Measurements from ENCODE around the gene PDIA6. TPM values are rescaled to one million over a fixed set of nuclear protein-coding genes. Genes with fewer than 3 reads are reported as not detected.

The PDIA6 gene
- total RNA-seq, 6 experiments from 2014 or later: 141 to 232 (median 191) TPM

DNA sequence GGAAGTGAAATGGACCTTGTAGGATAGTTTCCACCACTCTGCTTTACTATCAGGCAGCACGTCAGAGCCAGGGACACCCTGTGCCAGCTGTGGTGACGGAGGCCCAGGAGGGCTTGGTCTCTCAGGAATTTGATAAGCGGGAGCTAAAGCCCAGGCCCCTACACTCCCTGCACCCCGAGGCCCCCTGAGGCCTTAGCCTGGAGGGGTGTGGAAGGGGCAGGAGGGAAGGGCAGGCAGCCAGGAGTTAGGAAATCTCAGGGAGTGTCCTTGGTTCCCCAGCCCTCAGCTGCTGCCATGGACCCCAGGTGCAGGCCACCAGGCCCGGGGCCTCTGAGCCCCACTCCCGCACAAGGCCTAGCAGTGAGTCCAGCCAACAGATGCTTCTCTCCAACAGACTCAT, 38.2 kb downstream of the PDIA6 start:
- Histone ChIP-seq H3K27me3 (no peaks in the 10 kb centered on the region), H3K4me3 (no peak overlapping the region), H3K9me3 (no peaks in the 10 kb centered on the region), H3K36me3 (peaks cover 0 to 7% (median 2%) of the 10 kb centered on the region in 4 donors), H3K27ac (no peak overlapping the region), H3K4me1 (no peaks in the 10 kb centered on the region)
- DNase-seq (no peak), ATAC-seq (peak in 1 of 4 donors; percentile 2)
- 72% methylated on average over 2 of the region's 6 CpGs for WGBS (ENCODE audit: insufficient coverage, low coverage, low lambda C conversion rate, missing lambda C conversion rate)
- intact Hi-C loops (cut with DNase I): no loop called here
- TF ChIP-seq, protein P1, sequence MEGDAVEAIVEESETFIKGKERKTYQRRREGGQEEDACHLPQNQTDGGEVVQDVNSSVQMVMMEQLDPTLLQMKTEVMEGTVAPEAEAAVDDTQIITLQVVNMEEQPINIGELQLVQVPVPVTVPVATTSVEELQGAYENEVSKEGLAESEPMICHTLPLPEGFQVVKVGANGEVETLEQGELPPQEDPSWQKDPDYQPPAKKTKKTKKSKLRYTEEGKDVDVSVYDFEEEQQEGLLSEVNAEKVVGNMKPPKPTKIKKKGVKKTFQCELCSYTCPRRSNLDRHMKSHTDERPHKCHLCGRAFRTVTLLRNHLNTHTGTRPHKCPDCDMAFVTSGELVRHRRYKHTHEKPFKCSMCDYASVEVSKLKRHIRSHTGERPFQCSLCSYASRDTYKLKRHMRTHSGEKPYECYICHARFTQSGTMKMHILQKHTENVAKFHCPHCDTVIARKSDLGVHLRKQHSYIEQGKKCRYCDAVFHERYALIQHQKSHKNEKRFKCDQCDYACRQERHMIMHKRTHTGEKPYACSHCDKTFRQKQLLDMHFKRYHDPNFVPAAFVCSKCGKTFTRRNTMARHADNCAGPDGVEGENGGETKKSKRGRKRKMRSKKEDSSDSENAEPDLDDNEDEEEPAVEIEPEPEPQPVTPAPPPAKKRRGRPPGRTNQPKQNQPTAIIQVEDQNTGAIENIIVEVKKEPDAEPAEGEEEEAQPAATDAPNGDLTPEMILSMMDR (IDR thresholded peaks at IDR 0.05): no peak
- no peak for TF ChIP-seq POLR2A (IDR thresholded peaks at IDR 0.05)

DNA sequence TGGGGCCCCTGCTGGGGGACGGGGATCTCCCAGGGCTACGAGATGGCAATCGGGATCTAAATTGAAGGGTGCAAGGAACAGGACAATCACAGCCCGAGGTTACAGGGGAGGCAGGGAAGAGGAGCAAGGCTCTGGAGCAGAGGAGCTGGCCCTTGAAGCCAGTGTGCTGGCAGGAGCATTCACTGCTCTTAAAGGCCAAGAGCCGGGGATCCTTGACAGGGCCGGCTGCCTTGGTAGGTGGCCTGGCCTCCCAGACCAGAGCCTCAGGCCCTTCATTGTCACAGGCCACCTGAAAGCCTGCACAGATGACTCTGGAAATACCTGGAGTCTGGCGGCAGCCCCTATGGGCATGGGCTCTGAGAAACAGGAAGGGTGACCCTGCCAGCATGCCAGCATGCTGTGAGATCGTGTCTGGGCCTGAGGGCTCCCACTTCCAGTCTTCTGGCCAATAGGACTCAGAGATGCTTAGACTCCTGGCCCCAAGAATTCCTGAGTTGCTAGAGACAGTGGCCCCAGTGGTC, 38.7 kb downstream of the PDIA6 start:
- peak in 1 of 4 donors; percentile 2 for ATAC-seq

DNA sequence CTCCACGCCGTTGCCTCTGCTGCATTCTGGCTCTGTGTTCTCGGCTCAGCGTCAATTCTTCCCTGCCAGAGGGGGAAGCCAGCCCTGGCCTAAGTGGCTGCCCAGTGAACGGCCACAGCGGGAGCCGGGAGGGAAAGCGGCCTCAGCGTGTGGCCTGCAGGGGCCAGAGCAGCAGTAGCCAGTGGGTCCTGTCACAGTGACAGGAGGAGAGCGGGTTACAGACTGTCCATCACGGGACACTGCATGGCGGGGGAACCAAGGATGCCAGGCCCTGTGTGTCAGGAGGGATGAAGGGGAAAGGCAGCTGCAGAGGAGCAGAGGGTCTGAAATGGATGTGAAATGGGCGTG, 39.7 kb downstream of the PDIA6 start:
- intact Hi-C loops (cut with DNase I): no loop called here
- WGBS (ENCODE audit: insufficient coverage, low coverage, low lambda C conversion rate, missing lambda C conversion rate): 88% methylated on average over 10 of the region's 13 CpGs

More for the DNA sequence above, 38.7 kb downstream of the PDIA6 start:
- no peaks in the 10 kb centered on the region for H3K27me3 ChIP-seq
- DNase-seq: no peak
- intact Hi-C loops (cut with DNase I): no loop called here
- no peak overlapping the region for H3K4me3 ChIP-seq
- H3K27ac ChIP-seq: no peak overlapping the region
- no peaks in the 10 kb centered on the region for H3K4me1 ChIP-seq
- H3K9me3 ChIP-seq: no peaks in the 10 kb centered on the region
- peaks cover 0 to 7% (median 2%) of the 10 kb centered on the region in 4 donors for H3K36me3 ChIP-seq
- TF ChIP-seq, protein P1 (IDR thresholded peaks at IDR 0.05): no peak
- TF ChIP-seq POLR2A (IDR thresholded peaks at IDR 0.05): no peak
- 75% methylated on average over 1 of the region's 8 CpGs for WGBS (ENCODE audit: insufficient coverage, low coverage, low lambda C conversion rate, missing lambda C conversion rate)

DNA sequence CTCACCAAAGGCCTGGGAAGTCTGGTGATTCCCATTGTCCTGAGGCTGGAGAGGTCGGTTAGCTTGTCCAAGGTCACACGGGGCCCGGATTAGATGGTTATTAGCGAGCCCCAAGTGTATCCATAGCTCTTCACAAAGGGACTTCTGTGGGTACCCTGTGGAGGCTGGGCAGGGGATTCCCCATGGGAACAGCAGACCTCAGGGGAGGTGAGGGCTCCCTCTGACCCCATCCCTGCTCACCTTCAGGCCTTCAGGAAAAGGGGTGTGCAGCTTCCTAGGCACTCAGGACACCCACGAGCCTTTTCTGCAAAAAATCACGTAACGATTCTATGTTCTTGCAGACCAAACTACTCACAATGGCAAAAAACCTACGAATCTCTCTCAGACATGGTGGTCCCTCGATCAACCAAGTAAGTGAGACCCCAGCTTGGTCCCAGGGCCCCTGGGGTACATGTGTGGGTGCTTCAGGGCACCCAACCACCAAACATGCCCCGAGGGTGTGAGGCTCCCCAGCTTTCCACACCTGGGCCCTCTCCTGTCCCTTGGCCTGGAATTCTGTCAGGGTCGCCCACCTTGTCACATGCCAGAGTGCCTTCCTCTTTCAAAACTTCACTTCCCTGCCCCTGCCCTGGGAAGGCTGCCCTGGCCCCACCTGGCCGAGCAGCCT, 40.3 kb downstream of the PDIA6 start:
- H3K4me1 ChIP-seq: no peaks in the 10 kb centered on the region
- no peak overlapping the region for H3K4me3 ChIP-seq
- ATAC-seq (no peak), DNase-seq (no peak)
- H3K9me3 ChIP-seq: no peaks in the 10 kb centered on the region
- intact Hi-C loops (cut with DNase I): no loop called here
- H3K27ac ChIP-seq: no peak overlapping the region
- no peaks in the 10 kb centered on the region for H3K36me3 ChIP-seq
- 72% methylated on average over 3 of the region's 12 CpGs for WGBS (ENCODE audit: insufficient coverage, low coverage, low lambda C conversion rate, missing lambda C conversion rate)
- TF ChIP-seq POLR2A (IDR thresholded peaks at IDR 0.05): no peak
- no peaks in the 10 kb centered on the region for H3K27me3 ChIP-seq

More for the DNA sequence above, 39.7 kb downstream of the PDIA6 start:
- Histone ChIP-seq H3K36me3 (no peaks in the 10 kb centered on the region), H3K9me3 (no peaks in the 10 kb centered on the region), H3K4me1 (no peaks in the 10 kb centered on the region), H3K4me3 (no peak overlapping the region), H3K27me3 (no peaks in the 10 kb centered on the region), H3K27ac (no peak overlapping the region)
- DNase-seq (no peak), ATAC-seq (no peak)
- TF ChIP-seq, protein P1 (IDR thresholded peaks at IDR 0.05): no peak
- no peak for TF ChIP-seq POLR2A (IDR thresholded peaks at IDR 0.05)

DNA sequence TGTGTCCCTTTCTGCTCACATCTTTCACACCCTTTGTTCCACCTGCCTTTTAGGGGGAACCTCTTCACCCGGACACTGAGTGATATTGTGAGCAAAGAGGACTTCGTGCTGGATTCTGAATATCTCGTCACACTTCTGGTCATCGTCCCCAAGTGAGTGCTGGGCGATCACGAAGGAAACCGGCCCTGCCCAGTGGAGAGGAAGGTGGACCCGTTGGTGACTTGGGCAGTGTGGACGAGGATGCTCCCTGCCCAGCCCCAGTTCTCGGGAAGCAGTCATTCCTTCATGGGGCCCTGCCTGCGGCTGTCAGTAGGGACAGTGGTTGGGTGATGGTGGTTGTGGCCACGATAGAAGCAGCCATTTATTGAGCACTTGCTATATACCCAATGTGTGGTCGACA, 40.8 kb downstream of the PDIA6 start:
- no peak overlapping the region for H3K4me3 ChIP-seq
- H3K36me3 ChIP-seq: no peaks in the 10 kb centered on the region
- H3K9me3 ChIP-seq: no peaks in the 10 kb centered on the region
- no peak for ATAC-seq
- H3K27ac ChIP-seq: no peak overlapping the region
- no peak for TF ChIP-seq POLR2A (IDR thresholded peaks at IDR 0.05)
- TF ChIP-seq, protein P1 (IDR thresholded peaks at IDR 0.05): no peak
- no peak for DNase-seq
- no peaks in the 10 kb centered on the region for H3K27me3 ChIP-seq
- no peaks in the 10 kb centered on the region for H3K4me1 ChIP-seq
- 74% methylated on average over 10 of the region's 13 CpGs for WGBS (ENCODE audit: insufficient coverage, low coverage, low lambda C conversion rate, missing lambda C conversion rate)
- intact Hi-C loops (cut with DNase I): no loop called here
